Stimulated activated CD8-positive, alpha-beta memory T cell treated with anti-CD3 and anti-CD28 coated beads, Interleukin-12 subunit alpha, Interleukin-12 subunit beta, amount 100 ng/mL, for 4 hours (primary cell): Measurements from ENCODE around the gene TEX51.

ENCODE experiments used
- DNase-seq: peaks from one replicate; pipeline ENCODE4 v3.0.0-alpha.2; 2020; ENCODE audit warnings: low read depth

The TEX51 gene

GRCh38 chr2:126914811-126915500 lies 16.3 kb downstream of the TEX51 start:
- no peak for DNase-seq

DNA sequence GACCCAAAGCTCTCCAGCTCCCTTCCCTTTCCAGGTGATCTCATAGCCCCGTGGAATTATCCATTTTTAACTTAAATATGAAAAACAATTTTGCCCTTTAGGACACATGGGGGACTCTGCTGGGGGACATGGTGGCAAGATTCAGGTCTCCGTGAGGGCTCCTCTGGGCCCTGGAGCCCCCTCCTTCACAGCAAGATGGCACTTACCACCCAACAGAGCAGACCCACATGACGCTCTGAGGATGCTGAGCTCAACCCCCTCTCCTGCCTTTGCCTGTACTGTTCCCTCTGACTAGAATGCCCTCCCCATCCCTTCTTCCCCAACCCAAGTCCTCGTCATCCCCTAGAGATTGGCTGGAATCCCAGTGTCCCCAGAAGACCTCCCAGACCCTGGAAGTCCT lies 17.2 kb downstream of the TEX51 start:
- DNase-seq: no peak

DNA sequence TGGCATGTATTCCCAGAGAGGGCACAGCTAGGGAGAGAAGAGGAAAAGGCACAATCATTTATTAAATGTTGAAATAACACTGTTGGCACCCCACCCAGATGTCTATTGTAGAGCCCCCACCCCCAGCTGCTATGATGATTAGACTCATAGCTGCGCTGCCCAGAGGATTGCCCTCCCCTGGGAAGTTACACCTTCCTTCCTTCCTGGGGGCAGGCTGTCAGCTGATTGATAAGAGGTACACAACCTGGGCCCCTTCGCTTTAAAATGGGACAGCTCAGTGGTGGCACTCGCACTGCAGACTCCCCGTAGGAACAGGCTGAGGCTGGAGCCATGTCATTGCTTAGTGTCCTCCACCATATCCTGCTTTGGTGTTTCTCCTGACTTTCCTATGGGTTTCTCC lies 18.1 kb downstream of the TEX51 start:
- DNase-seq: no peak

DNA sequence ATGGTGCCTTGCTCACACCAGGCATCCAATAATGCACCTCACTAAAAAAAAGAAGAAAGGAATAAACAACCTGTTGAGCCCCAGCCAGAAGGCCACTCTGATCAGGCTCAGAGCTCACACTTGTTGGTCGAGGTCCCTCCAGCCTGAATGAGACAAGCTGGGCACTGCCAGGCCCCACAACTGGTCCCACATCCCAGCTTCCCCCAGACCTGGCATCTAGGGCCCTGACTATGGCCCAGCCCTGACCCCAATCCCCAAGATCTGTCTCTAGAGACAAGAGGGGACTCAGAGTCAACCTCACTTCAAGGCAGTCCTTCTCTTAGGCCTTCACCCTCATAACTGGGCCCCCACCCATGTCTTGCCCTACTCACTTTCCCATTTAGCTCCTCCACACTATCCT lies 22.4 kb downstream of the TEX51 start:
- DNase-seq: no peak

GRCh38 chr2:126930970-126931590 lies 32.4 kb downstream of the TEX51 start:
- no peak for DNase-seq

- DNase-seq: no peak
Observed at GRCh38 chr2:126932529-126932928, 33.8 kb downstream of the TEX51 start.

DNA sequence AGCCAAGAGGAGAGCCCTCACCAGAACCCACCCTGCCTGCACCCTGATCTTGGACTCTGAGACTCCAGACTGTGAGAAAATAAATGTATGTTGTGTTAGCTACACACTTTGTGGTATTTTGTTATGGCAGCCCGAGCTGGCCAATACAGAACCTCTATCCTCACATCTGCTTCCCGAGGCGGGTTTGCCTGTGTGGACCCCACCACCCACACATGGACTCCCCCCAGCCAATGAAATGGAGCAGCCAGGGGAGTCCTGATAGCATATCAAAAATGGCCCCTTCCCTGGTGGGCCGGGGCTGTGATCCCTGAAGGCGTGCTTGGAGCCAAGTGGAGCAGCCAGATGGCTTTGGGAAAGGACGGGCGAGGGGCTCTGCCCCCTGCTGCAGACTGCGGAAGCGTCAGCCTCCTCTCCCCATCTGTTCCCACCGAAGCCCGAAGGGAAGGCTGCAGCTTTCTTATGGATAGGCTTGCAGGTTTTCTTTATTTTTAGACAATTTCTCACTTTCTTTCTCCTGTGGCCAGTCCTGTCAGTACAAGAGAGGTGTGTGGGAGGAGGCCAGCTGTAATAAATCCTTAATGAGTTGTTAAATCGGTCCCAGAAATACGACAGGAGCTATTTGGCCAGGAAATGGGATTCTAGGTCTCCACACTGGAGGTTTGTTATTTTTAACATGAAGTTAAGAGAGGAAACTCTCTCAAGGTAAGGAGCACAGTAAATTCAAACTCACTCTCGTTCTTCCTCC lies 34.4 kb downstream of the TEX51 start:
- DNase-seq: no peak

GRCh38 chr2:126933711-126934091 lies 35.0 kb downstream of the TEX51 start:
- no peak for DNase-seq

- DNase-seq: no peak
Observed at GRCh38 chr2:126934809-126935208, 36.1 kb downstream of the TEX51 start.

GRCh38 chr2:126935774-126936173 lies 37.1 kb downstream of the TEX51 start:
- no peak for DNase-seq

DNA sequence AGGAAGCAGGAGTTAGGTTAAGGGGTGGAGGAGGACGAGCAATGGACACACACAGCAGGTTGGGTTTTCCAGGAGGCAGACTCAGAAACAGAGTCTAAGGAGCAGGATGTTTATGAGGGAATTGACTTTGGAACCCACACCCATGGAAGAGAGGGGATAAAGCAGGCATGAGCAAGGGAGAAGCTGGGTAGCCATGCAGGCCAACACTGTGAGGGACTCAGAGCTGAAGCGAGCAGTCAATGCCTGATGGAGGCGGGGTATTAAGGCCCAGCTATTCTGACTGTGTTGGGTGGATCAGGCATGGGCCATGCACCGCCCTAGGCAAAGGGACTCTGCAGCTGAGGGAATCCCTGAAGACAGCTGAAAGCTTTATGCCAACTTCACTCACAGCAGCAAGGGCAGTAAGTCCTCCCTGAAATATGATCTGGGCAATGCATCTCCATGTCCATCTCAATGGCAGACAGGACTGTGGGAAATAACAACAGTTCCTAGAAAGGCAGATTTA lies 37.6 kb downstream of the TEX51 start:
- DNase-seq: no peak

- DNase-seq: no peak
Observed at GRCh38 chr2:126940331-126940730, 41.6 kb downstream of the TEX51 start.

GRCh38 chr2:126942427-126943203 lies 43.9 kb downstream of the TEX51 start:
- DNase-seq: no peak

DNA sequence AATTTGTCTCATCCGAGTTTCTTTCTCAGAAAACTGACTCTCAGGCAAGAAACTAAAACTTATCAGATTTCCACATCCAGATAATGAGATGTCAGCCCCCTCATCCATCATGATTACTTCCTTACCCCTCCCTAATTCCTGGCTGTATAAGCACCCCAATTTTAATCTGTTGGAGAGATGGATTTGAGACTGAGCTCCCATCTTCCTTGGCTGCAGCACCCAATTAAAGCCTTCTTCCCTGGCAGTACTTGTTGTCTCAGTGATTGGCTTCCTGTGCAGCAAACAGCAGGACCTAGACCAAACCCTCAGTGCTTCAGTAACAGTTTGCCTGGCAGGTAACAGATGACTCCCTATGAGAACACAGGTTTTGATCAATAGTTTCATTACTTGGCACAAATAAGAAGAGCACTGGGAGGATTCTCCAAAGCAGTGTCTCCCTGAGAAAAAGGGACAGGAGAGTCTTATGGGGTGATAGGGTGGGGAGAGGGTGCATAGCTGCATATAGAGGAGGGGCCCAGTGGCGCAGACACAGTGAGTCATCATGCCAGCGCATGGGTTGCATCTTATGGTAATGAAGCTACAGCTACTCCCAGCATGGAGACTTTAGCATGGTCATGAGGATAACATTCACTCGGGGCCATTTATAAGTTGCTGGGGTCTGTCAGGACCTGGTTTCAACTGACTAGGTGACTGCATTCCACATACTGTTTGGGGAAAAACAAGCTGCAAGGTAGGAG lies 45.1 kb downstream of the TEX51 start:
- DNase-seq: no peak

DNA sequence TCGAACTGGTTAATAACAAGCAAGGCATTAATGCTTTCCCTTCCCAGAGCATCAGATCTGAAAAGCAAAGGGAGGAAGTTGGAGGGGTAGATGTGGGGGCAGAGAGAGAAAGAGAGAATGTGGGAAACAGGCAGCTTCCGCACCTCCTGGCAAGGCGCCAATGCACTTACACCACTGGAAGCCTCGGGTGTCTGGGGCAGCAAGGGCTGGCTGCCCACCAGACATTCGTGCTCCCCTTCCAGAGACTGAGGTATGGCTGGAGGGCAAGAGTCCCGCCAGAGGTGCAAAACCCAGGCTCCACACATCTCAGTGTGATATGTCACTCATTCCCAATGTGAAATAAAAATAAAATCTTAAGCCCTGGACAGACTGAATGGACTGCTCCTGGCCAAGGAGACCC lies 46.4 kb downstream of the TEX51 start:
- no peak for DNase-seq

DNA sequence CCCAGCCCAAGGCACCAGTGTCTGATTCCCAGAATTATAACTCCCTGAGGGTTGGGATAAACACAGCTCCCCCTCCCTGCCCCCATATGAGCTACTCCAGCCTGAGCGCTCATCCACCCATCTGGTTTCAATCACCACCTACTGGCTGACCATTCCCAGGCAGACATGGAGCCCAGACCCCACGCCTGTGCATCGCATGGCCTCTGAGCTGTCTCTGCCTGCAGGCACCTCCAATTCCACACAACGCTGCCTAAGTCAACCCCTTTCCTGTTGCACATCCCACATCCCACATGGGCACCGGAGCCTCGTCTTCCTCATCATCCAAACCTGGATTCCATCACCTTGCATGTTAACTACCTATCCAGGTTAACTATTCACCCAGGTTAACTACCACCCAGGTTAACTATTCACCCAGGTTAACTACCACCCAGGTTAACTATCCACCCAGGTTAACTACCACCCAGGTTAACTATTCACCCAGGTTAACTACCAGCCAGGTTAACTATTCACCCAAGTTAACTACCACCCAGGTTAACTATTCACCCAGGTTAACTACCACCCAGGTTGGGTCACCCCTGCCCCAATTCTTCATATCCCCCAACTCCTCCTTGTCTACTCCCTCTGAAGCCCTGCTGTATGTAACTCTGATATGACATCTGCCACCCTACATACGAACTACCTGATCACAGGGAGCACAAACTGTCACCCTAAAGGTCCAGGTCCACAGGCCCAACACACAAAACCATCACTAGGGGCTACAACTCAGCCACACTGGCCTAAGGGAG lies 47.8 kb downstream of the TEX51 start:
- no peak for DNase-seq

DNA sequence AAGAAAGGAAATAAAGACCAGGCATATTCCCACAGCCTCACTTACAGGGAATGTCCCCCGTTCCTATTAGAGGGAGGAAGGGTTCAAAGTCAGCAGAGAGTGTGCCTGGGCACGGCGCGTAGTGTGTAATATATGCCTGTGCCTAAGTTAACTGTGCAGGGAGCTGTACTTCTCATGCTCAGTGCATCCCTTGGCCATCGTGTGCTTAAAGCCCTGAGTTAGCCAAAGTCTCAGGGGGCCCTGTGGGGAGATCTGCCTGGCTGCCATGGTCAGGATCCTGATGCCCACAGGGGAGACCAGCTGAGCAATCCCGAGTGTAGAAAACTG lies 48.4 kb downstream of the TEX51 start:
- no peak for DNase-seq

GRCh38 chr2:126949775-126950174 lies 51.1 kb downstream of the TEX51 start:
- no peak for DNase-seq

DNA sequence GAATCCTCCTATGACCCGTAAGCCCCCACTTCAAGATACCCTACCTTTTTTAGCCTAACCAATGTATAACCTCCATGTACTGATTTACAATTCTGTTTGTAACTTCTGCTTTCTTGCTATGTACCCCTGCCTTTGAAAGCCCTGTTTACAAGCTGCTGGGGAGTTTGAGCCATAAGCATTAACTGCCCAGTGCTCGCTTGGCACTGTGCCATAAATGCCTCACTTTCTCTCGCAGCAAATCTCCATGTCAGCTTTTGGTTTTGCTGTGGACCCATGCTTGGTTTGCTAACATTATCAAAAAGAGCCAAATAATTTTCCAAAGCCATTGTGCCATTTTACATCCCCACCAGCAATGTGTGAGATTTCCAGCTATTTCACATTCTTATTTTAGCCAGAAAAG lies 51.8 kb downstream of the TEX51 start:
- DNase-seq: no peak
